Keratinocyte (primary cell): Measurements from ENCODE around the gene OSMR.

Source experiments
- EZH2 ChIP-seq: IDR thresholded peaks from one replicate; pipeline ENCODE4 v1.6.1; 2012; ENCODE audit warnings: inconsistent platforms, mild to moderate bottlenecking, low read length, moderate library complexity
- TF ChIP-seq, protein P1 (sequence below), 3 experiments: IDR thresholded peaks in 1 of 3; conservative IDR thresholded peaks in 1 of 3; optimal IDR thresholded peaks in 1 of 3; 2 replicates in 2 of 3; 3 replicates in 1 of 3; pipeline versions ENCODE3 to v1.5.1; 2011; ENCODE audit warnings: low read length in 3 of 3, mild to moderate bottlenecking in 3 of 3, moderate library complexity in 2 of 3, control low read depth in 1 of 3, inconsistent platforms in 1 of 3; ENCODE audit not compliant: insufficient read depth in 2 of 3; ENCODE audit errors: extremely low read depth in 1 of 3

DNA sequence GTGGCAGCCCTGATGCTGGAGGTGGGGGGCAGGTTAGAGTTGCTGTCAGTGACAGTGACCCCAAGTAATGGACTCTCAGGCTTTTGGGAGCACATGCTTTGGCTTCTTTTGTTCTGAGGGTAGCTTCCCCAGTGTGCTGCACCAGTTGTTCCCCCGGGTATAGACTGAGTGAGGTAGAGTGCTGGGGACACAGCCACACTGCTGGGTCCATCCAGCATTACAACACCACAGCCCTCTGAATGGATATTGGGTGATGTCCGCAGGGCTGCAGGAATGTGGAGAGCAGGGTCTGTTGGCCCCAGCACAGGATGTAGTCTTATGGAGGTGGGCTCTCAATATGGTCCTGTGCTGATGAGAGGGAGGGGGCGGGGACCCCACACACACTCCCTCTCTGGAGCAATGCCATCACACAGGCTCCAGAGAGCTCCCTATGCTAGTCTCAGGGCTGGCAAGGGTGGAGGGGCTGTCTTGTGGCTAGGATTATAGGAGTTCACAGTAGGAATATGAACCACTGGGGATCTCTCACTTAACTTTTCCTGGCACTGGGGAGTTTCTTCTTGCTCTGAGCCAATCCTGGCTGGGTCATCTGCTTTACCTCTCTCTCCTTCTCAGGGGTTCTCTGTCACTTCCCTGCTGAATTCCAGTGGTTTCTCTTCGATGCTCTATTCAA is 20.7 kb downstream of the OSMR start:
- TF ChIP-seq, protein P1, sequence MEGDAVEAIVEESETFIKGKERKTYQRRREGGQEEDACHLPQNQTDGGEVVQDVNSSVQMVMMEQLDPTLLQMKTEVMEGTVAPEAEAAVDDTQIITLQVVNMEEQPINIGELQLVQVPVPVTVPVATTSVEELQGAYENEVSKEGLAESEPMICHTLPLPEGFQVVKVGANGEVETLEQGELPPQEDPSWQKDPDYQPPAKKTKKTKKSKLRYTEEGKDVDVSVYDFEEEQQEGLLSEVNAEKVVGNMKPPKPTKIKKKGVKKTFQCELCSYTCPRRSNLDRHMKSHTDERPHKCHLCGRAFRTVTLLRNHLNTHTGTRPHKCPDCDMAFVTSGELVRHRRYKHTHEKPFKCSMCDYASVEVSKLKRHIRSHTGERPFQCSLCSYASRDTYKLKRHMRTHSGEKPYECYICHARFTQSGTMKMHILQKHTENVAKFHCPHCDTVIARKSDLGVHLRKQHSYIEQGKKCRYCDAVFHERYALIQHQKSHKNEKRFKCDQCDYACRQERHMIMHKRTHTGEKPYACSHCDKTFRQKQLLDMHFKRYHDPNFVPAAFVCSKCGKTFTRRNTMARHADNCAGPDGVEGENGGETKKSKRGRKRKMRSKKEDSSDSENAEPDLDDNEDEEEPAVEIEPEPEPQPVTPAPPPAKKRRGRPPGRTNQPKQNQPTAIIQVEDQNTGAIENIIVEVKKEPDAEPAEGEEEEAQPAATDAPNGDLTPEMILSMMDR (optimal IDR thresholded peaks at IDR 0.05 in 1 of 3, IDR thresholded peaks at IDR 0.05 in 1 of 3, conservative IDR thresholded peaks at IDR 0.05 in 1 of 3; ENCODE audit: extremely low read depth in 1 of 3, insufficient read depth in 2 of 3, low read length in 3 of 3): no peak
- TF ChIP-seq EZH2: no peak
